ENCODE measurements around the gene PIK3R6. TPM values are rescaled to one million over a fixed set of nuclear protein-coding genes. Genes with fewer than 3 reads are reported as not detected.

PIK3R6 gene
- total and polyA plus RNA-seq, 10 of the 15 experiments (the other 5 are each of a cell fraction or from before 2014, with no cell fraction given), result 6.7 to 146 (median 68.2) TPM

- TF ChIP-seq CREB1 (IDR thresholded peaks at IDR 0.05; ENCODE audit: low read depth), result no peak
- no peak for TF ChIP-seq IKZF1 (conservative IDR thresholded peaks at IDR 0.05)
Measured at GRCh38 chr17:8791910-8792270, 75.6 kb downstream of the PIK3R6 start (continued).

GRCh38 chr17:8791248-8791909, 76.1 kb downstream of the PIK3R6 start:
- Histone ChIP-seq H4K20me1 (ENCODE audit: control insufficient read depth, insufficient read depth) (no peaks in the 10 kb centered on the region), H3K9ac (ENCODE audit: control insufficient read depth, insufficient read depth, low read length) (no peak overlapping the region), H3K27me3 (replicated peaks in 1 of 2; ENCODE audit: control insufficient read depth in 2 of 2, insufficient read depth in 2 of 2, low read length in 1 of 2) (no peaks in the 10 kb centered on the region), H3K36me3 (ENCODE audit: control insufficient read depth in 2 of 2, insufficient read depth in 2 of 2, low read length in 1 of 2) (no peaks in the 10 kb centered on the region; a peak in 1 of 4 replicates), H3K4me1 (ENCODE audit: control insufficient read depth, insufficient read depth, low read length) (no peaks in the 10 kb centered on the region), H3K79me2 (ENCODE audit: control insufficient read depth, insufficient read depth, low read length) (no peaks in the 10 kb centered on the region), H3K4me3 (no peak overlapping the region), H2AFZ (ENCODE audit: control insufficient read depth, low read depth, low read length) (no peak overlapping the region), H3K27ac (ENCODE audit: control insufficient read depth, insufficient read depth) (no peak overlapping the region), H3K9me3 (replicated peaks; ENCODE audit: control insufficient read depth, insufficient read depth, low read length) (no peaks in the 10 kb centered on the region), H3K4me2 (ENCODE audit: control insufficient read depth, insufficient read depth) (no peak overlapping the region)
- no peak for DNase-seq (ENCODE audit: low read depth, low spot score)
- in situ Hi-C loops (cut with MboI), result no loop called here
- FAIRE-seq, result no peak
- intact Hi-C loops (cut with micrococcal nuclease; ENCODE audit: unreplicated experiment), result no loop called here
- BruUV-seq (replicated peaks), result no TSS peak
- SMC1A ChIA-PET (ENCODE audit: uncharacterized antibody, unreplicated experiment), result interaction anchor here (1.2 kb wide), 2 partner anchors 8 to 58 kb away, joined by 3 read pairs; no protein-coding TSS in a partner anchor
- WGBS (ENCODE audit: insufficient coverage, insufficient replicate concordance, low lambda C conversion rate, missing lambda C conversion rate), result 61% methylated on average over 4 of the region's 4 CpGs
- POLR2A ChIA-PET, result no interaction called here
- TF ChIP-seq MEF2B (IDR thresholded peaks at IDR 0.05; ENCODE audit: partially characterized antibody, poor library complexity, severe bottlenecking), result no peak
- TF ChIP-seq, protein P1, sequence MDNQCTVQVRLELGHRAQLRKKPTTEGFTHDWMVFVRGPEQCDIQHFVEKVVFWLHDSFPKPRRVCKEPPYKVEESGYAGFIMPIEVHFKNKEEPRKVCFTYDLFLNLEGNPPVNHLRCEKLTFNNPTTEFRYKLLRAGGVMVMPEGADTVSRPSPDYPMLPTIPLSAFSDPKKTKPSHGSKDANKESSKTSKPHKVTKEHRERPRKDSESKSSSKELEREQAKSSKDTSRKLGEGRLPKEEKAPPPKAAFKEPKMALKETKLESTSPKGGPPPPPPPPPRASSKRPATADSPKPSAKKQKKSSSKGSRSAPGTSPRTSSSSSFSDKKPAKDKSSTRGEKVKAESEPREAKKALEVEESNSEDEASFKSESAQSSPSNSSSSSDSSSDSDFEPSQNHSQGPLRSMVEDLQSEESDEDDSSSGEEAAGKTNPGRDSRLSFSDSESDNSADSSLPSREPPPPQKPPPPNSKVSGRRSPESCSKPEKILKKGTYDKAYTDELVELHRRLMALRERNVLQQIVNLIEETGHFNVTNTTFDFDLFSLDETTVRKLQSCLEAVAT (IDR thresholded peaks at IDR 0.05), result no peak
- TF ChIP-seq IKZF1 (conservative IDR thresholded peaks at IDR 0.05), result no peak
- no peak for TF ChIP-seq JUNB (IDR thresholded peaks at IDR 0.05)
- TF ChIP-seq NR2F1 (conservative IDR thresholded peaks at IDR 0.05), result no peak
- TF ChIP-seq TBL1XR1 (IDR thresholded peaks at IDR 0.05; ENCODE audit: low read depth, low read length), result no peak
- TF ChIP-seq, protein P2, sequence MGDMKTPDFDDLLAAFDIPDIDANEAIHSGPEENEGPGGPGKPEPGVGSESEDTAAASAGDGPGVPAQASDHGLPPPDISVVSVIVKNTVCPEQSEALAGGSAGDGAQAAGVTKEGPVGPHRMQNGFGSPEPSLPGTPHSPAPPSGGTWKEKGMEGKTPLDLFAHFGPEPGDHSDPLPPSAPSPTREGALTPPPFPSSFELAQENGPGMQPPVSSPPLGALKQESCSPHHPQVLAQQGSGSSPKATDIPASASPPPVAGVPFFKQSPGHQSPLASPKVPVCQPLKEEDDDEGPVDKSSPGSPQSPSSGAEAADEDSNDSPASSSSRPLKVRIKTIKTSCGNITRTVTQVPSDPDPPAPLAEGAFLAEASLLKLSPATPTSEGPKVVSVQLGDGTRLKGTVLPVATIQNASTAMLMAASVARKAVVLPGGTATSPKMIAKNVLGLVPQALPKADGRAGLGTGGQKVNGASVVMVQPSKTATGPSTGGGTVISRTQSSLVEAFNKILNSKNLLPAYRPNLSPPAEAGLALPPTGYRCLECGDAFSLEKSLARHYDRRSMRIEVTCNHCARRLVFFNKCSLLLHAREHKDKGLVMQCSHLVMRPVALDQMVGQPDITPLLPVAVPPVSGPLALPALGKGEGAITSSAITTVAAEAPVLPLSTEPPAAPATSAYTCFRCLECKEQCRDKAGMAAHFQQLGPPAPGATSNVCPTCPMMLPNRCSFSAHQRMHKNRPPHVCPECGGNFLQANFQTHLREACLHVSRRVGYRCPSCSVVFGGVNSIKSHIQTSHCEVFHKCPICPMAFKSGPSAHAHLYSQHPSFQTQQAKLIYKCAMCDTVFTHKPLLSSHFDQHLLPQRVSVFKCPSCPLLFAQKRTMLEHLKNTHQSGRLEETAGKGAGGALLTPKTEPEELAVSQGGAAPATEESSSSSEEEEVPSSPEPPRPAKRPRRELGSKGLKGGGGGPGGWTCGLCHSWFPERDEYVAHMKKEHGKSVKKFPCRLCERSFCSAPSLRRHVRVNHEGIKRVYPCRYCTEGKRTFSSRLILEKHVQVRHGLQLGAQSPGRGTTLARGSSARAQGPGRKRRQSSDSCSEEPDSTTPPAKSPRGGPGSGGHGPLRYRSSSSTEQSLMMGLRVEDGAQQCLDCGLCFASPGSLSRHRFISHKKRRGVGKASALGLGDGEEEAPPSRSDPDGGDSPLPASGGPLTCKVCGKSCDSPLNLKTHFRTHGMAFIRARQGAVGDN (IDR thresholded peaks at IDR 0.05), result no peak
- TF ChIP-seq, protein P3, sequence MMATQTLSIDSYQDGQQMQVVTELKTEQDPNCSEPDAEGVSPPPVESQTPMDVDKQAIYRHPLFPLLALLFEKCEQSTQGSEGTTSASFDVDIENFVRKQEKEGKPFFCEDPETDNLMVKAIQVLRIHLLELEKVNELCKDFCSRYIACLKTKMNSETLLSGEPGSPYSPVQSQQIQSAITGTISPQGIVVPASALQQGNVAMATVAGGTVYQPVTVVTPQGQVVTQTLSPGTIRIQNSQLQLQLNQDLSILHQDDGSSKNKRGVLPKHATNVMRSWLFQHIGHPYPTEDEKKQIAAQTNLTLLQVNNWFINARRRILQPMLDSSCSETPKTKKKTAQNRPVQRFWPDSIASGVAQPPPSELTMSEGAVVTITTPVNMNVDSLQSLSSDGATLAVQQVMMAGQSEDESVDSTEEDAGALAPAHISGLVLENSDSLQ (IDR thresholded peaks at IDR 0.05), result 0 out of 2 replicates have a peak, but pooled peaks have one; percentile 17
- RAD21 ChIA-PET (ENCODE audit: unreplicated experiment), result no interaction called here
- ATAC-seq, result no peak
- CTCF ChIA-PET, result no interaction called here

All from GM12878 (cell line).